ENCODE measurements around the gene PIGT.
"Not testable (repeated sequence)": the region's sequence is repeated elsewhere in the genome, so short reads cannot be mapped to it uniquely, and the experiment has no call there.

Gene PIGT

DNA sequence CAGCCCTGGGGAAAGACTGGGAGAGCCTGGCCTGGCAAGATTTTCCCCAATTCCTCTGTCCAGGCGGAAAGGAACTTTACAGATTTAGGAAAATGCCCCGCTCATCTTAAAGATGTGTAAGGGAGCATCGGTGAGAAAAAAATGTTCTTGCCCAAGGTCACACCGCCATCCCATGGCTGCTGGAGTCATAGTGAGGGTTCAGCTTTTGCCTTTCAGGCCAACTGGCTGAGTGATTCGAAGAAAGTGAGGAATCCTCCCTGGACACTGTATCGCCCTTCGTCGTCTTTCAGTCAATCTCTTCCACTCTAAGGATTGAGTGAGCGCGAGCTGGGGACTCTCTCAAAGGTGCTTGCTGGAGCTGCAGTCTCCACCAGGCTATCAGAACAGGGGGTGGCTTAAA is 55.0 kb downstream of the PIGT start:
- peaks cover 30% of the 10 kb centered on the region for H3K27me3 ChIP-seq (replicated peaks; ENCODE audit: control insufficient read depth, insufficient read depth, low read length, poor library complexity, severe bottlenecking)
- peaks cover 13% of the 10 kb centered on the region for H3K4me1 ChIP-seq (ENCODE audit: control insufficient read depth, insufficient read depth, low read length, poor library complexity, severe bottlenecking)
- no peaks in the 10 kb centered on the region for H3K9me3 ChIP-seq (ENCODE audit: control insufficient read depth, low read length)
- DNase-seq: no peak
- H3K36me3 ChIP-seq (ENCODE audit: control insufficient read depth, insufficient read depth, low read length): no peaks in the 10 kb centered on the region
- H3K27ac ChIP-seq (ENCODE audit: insufficient read depth, low read length, poor library complexity, severe bottlenecking): no peak overlapping the region
- H3K4me3 ChIP-seq (ENCODE audit: insufficient read depth, low read depth, low read length, poor library complexity, severe bottlenecking): peak overlapping the region; percentile 46

DNA sequence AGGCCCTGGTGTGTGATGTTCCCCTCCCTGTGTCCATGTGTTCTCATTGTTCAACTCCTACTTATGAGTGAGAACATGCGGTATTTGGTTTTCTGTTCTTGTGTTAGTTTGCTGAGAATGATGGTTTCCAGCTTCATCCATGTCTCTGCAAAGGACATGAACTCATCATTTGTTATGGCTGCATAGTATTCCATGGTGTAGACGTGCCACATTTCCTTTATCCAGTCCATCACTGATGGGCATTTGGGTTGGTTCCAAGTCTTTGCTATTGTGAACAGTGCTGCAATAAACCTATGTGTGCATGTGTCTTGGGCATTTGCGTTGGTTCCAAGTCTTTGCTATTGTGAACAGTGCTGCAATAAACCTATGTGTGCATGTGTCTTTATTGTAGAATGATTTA is 56.3 kb downstream of the PIGT start:
- Histone ChIP-seq H3K27me3 (replicated peaks; ENCODE audit: control insufficient read depth, insufficient read depth, low read length, poor library complexity, severe bottlenecking) (peaks cover 30% of the 10 kb centered on the region), H3K4me1 (ENCODE audit: control insufficient read depth, insufficient read depth, low read length, poor library complexity, severe bottlenecking) (peaks cover 13% of the 10 kb centered on the region)
- not testable (repeated sequence) for H3K27ac ChIP-seq (ENCODE audit: insufficient read depth, low read length, poor library complexity, severe bottlenecking); H3K9me3 ChIP-seq (ENCODE audit: control insufficient read depth, low read length); H3K4me3 ChIP-seq (ENCODE audit: insufficient read depth, low read depth, low read length, poor library complexity, severe bottlenecking); H3K36me3 ChIP-seq (ENCODE audit: control insufficient read depth, insufficient read depth, low read length); DNase-seq

Measured in effector memory CD4-positive, alpha-beta T cell (primary cell).